VCaP (cell line): ENCODE data around the gene UPF2.

ENCODE experiments used
- H3K27ac ChIP-seq: fragments of 450-650 bp; 2 replicates; pipeline ENCODE4 v1.5.1; 2017
- TF ChIP-seq, protein P1 (sequence below): fragments of 450-650 bp; conservative IDR thresholded peaks from 2 replicates; pipeline ENCODE4 v1.5.1; 2017; ENCODE audit warnings: mild to moderate bottlenecking, moderate library complexity

UPF2 gene

DNA sequence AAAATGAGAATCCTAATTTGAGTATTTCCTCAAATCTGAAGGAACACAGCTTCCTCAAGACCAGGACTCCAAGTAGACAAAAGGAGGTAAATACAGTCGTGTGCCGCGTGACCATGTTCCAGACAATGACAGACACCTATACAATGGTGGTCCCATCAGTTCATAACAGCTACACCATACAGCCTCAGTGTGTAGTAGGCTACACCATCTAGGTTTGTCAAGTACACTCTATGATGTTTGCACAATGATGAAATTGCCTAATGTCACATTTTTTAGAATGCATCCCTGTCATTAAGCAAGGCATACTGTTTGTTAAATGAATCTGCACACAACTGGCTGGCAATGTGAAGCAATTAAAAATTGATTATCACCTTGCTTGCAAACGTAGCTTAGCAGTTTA lies 111.6 kb downstream of the UPF2 start:
- TF ChIP-seq, protein P1, sequence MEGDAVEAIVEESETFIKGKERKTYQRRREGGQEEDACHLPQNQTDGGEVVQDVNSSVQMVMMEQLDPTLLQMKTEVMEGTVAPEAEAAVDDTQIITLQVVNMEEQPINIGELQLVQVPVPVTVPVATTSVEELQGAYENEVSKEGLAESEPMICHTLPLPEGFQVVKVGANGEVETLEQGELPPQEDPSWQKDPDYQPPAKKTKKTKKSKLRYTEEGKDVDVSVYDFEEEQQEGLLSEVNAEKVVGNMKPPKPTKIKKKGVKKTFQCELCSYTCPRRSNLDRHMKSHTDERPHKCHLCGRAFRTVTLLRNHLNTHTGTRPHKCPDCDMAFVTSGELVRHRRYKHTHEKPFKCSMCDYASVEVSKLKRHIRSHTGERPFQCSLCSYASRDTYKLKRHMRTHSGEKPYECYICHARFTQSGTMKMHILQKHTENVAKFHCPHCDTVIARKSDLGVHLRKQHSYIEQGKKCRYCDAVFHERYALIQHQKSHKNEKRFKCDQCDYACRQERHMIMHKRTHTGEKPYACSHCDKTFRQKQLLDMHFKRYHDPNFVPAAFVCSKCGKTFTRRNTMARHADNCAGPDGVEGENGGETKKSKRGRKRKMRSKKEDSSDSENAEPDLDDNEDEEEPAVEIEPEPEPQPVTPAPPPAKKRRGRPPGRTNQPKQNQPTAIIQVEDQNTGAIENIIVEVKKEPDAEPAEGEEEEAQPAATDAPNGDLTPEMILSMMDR, result no peak
- no peak overlapping the region for H3K27ac ChIP-seq

DNA sequence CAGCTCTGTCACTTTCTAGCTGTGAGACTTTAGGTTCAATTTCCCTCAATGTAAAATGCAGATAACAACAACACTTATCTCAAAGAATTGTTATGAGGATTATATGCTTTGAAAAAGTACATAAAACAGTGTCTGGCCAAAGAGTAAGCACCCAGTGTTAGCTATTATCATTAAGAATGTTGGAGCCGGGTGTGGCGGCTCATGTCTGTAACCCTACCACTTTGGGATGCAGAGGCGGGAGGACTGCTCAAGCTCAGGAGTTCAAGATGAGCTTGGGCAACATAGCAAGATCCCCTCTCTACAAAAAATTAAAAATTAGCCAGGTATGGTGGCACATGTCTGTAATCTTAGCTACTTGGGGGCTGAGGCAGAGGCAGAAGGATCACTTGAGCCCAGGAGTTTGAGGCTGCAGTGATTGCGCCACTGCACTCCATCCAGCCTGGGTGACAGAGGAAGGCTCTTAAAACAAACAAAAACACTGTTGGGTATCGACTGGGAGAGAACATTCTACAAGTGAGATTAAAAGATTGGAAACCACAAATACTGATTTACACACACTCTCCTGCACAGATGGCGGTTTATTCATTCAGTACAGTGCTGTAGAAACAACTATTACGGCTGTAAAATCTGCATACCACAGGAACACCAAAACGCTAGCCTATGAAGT lies 112.2 kb downstream of the UPF2 start:
- H3K27ac ChIP-seq, result no peak overlapping the region
- TF ChIP-seq, protein P1, result no peak

GRCh38 chr10:11927746-11928145 lies 114.9 kb downstream of the UPF2 start:
- H3K27ac ChIP-seq, result 0 out of 2 replicates have a peak overlapping the region, but pooled peaks have one; percentile 4
- TF ChIP-seq, protein P1, result no peak

DNA sequence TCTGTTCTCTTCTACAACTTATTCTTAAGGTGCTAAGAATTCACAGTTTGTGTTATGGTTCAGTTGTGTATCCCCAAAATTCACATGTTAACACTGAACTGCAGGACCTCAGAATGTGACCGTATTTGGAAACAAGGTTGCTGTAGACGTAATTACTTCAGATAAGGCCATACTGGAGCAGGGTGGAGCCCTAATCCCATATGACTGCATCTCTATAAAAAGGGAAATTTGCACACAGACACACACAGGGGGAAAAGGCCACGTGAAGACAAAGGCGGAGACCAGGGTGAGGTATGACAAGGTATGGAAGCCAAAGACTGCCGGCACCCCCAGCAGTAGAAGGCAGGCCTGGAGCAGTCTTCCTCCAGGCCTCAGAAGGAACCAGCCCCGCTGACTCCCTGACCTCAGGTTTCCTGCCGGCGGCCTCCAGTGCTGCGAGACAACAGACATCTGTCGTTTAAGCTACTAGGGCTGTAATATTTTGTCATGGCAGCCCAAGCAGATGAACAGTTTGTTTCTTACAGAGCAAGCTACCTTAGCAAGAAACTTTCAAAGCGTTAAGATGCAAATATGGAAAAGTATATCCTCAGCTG lies 120.7 kb downstream of the UPF2 start:
- TF ChIP-seq, protein P1, result no peak
- no peak overlapping the region for H3K27ac ChIP-seq

DNA sequence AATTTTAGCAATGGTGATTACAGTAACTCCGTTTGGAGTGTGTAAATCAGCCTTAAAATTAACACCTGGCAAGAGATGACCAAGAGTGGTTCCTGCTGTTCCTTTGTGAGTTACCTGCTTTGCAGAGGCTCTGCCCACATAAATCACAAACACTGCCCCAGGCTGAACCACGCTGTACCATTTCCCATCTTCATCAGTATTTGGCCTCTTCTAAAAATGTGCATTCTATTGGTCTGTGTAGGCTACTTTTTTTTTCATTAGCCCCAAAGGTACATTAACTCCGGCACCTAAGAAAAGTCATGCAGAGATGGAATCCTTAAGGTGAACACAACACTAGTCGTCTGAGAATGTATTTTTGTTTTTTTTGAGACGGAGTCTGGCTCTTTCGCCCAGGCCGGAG lies 123.3 kb downstream of the UPF2 start:
- H3K27ac ChIP-seq, result no peak overlapping the region
- TF ChIP-seq, protein P1, result no peak

DNA sequence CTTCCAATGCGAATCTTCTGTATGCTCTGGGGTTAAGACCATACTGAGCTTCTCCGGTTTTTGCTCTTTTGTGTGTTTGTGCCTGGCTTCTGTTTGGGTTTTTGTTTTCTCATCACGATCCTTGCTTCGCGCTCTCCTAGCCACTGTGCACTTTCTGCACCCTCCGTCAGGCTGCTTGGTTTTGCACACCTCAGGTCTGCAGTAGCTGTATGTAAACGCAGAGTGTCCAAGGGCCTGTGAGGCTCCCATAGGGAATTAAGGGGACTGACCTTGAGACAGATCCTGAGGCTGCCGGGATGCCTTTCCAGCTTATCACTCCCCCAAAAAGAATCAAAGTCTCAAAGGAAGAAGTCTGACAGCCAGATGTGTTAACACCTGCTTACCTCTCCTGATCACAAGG lies 124.2 kb downstream of the UPF2 start:
- TF ChIP-seq, protein P1, result no peak

GRCh38 chr10:11913079-11913641 lies 129.4 kb downstream of the UPF2 start:
- TF ChIP-seq, protein P1, result no peak

More for the DNA sequence above, 124.2 kb downstream of the UPF2 start:
- no peak overlapping the region for H3K27ac ChIP-seq

More at GRCh38 chr10:11913079-11913641, 129.4 kb downstream of the UPF2 start:
- H3K27ac ChIP-seq, result no peak overlapping the region
